NT2/D1 (cell line): ENCODE results near the gene PTGIS.

Source experiments
- SUZ12 ChIP-seq: IDR thresholded peaks from 2 replicates; pipeline ENCODE4 v1.6.1; 2011; ENCODE audit not compliant: insufficient read length, insufficient read depth; ENCODE audit errors: extremely low read depth
- YY1 ChIP-seq: IDR thresholded peaks from 2 replicates; pipeline ENCODE4 v1.6.1; 2011; ENCODE audit not compliant: insufficient read length, insufficient read depth
- ZNF274 ChIP-seq: IDR thresholded peaks from 2 replicates; pipeline ENCODE4 v1.6.1; 2011; ENCODE audit warnings: mild to moderate bottlenecking, low read depth, low read length

GRCh38 chr20:49558826-49559225 is 9.1 kb downstream of the PTGIS start:
- no peak for TF ChIP-seq YY1
- no peak for TF ChIP-seq ZNF274
- TF ChIP-seq SUZ12: no peak
